H9 (cell line): ENCODE results near the gene INSIG1. TPM values are rescaled to one million over a fixed set of nuclear protein-coding genes. Genes with fewer than 3 reads are reported as not detected.

Source experiments
- DNase-seq: peaks from one replicate; pipeline ENCODE4 v3.0.0-alpha.2; 2017
- H2AFZ ChIP-seq: one replicate; pipeline ENCODE4 v1.6.1; 2013; ENCODE audit warnings: mild to moderate bottlenecking, low read length, control low read depth, moderate library complexity
- H2AK5ac ChIP-seq: 2 replicates; pipeline ENCODE4 v1.6.1; 2013; ENCODE audit warnings: low read length, control low read depth, mixed read lengths; ENCODE audit not compliant: insufficient read length
- H2BK120ac ChIP-seq: one replicate; pipeline ENCODE4 v1.6.1; 2013; ENCODE audit warnings: low read depth, mild to moderate bottlenecking, low read length, control low read depth, inconsistent platforms; ENCODE audit not compliant: poor library complexity, severe bottlenecking
- H2BK12ac ChIP-seq: 2 replicates; pipeline ENCODE4 v1.6.1; 2013; ENCODE audit warnings: low read length, control low read depth, mixed read lengths, low read depth; ENCODE audit not compliant: insufficient read length
- H2BK15ac ChIP-seq: 2 replicates; pipeline ENCODE4 v1.6.1; 2013; ENCODE audit warnings: low read depth, low read length, control low read depth
- H2BK20ac ChIP-seq: one replicate; pipeline ENCODE4 v1.6.1; 2013; ENCODE audit warnings: low read depth, mild to moderate bottlenecking, low read length, control low read depth, inconsistent platforms; ENCODE audit not compliant: poor library complexity, severe bottlenecking
- H2BK5ac ChIP-seq: 2 replicates; pipeline ENCODE4 v1.6.1; 2013; ENCODE audit warnings: low read length, control low read depth, mixed read lengths; ENCODE audit not compliant: insufficient read length
- H3K14ac ChIP-seq: 2 replicates; pipeline ENCODE4 v1.6.1; 2013; ENCODE audit warnings: low read length, control low read depth; ENCODE audit not compliant: insufficient read depth
- H3K18ac ChIP-seq: 2 replicates; pipeline ENCODE4 v1.6.1; 2013; ENCODE audit warnings: low read depth, mild to moderate bottlenecking, mixed read lengths, low read length, control low read depth; ENCODE audit not compliant: insufficient read length
- H3K23ac ChIP-seq: 2 replicates; pipeline ENCODE4 v1.6.1; 2013; ENCODE audit warnings: low read length, control low read depth, mixed read lengths, low read depth; ENCODE audit not compliant: insufficient read length
- H3K23me2 ChIP-seq: 2 replicates; pipeline ENCODE4 v1.6.1; 2013; ENCODE audit warnings: low read depth, mild to moderate bottlenecking, mixed read lengths, low read length, control low read depth; ENCODE audit not compliant: insufficient read length, poor library complexity, severe bottlenecking
- H3K27ac ChIP-seq: 2 replicates; pipeline ENCODE4 v1.5.1; 2013; ENCODE audit warnings: low read length, control low read depth, mixed read lengths, low read depth; ENCODE audit not compliant: insufficient read length
- H3K27me3 ChIP-seq: 2 replicates; pipeline ENCODE4 v1.6.1; 2013; ENCODE audit warnings: low read length, control low read depth, inconsistent platforms; ENCODE audit not compliant: insufficient read depth
- H3K4ac ChIP-seq: 2 replicates; pipeline ENCODE4 v1.6.1; 2013; ENCODE audit warnings: low read depth, mild to moderate bottlenecking, control low read depth, inconsistent platforms, low read length, moderate library complexity
- H3K4me1 ChIP-seq: 2 replicates; pipeline ENCODE4 v1.6.1; 2013; ENCODE audit warnings: low read length, control low read depth, inconsistent platforms; ENCODE audit not compliant: insufficient read depth
- H3K4me2 ChIP-seq: 2 replicates; pipeline ENCODE4 v1.6.1; 2013; ENCODE audit warnings: low read length, control low read depth, mixed read lengths; ENCODE audit not compliant: insufficient read length, insufficient read depth
- H3K56ac ChIP-seq: 2 replicates; pipeline ENCODE4 v1.6.1; 2013; ENCODE audit warnings: low read depth, mild to moderate bottlenecking, mixed read lengths, low read length, control low read depth; ENCODE audit not compliant: insufficient read length
- H3K79me1 ChIP-seq: 2 replicates; pipeline ENCODE4 v1.6.1; 2013; ENCODE audit warnings: low read depth, mild to moderate bottlenecking, moderate library complexity, low read length, control low read depth, inconsistent platforms; ENCODE audit not compliant: insufficient read depth, poor library complexity, severe bottlenecking
- H3K79me2 ChIP-seq: 2 replicates; pipeline ENCODE4 v1.6.1; 2013; ENCODE audit warnings: low read length, control low read depth, inconsistent platforms; ENCODE audit not compliant: insufficient read depth
- H3K9ac ChIP-seq: 2 replicates; pipeline ENCODE4 v1.6.1; 2013; ENCODE audit warnings: low read length, control low read depth, mixed read lengths; ENCODE audit not compliant: insufficient read length; ENCODE audit errors: extremely low read depth
- H3K9me3 ChIP-seq: one replicate; pipeline ENCODE4 v1.6.1; 2013; ENCODE audit warnings: low read depth, low read length, inconsistent platforms; ENCODE audit not compliant: control insufficient read depth
- H3T11ph ChIP-seq: one replicate; pipeline ENCODE4 v1.6.1; 2013; ENCODE audit warnings: mild to moderate bottlenecking, low read length, control low read depth, inconsistent platforms
- H4K20me1 ChIP-seq: one replicate; pipeline ENCODE4 v1.6.1; 2013; ENCODE audit not compliant: control insufficient read depth, insufficient read length, insufficient read depth
- H4K5ac ChIP-seq: 2 replicates; pipeline ENCODE4 v1.6.1; 2013; ENCODE audit warnings: low read depth, mild to moderate bottlenecking, mixed read lengths, low read length, control low read depth; ENCODE audit not compliant: insufficient read length
- H4K8ac ChIP-seq: replicated peaks from 2 replicates; pipeline ENCODE4 v1.6.1; 2013; ENCODE audit warnings: low read length, control low read depth, mixed read lengths, low read depth; ENCODE audit not compliant: insufficient read length
- H4K91ac ChIP-seq: 2 replicates; pipeline ENCODE4 v1.6.1; 2013; ENCODE audit warnings: low read depth, mild to moderate bottlenecking, moderate library complexity, mixed read lengths, low read length, control low read depth; ENCODE audit not compliant: insufficient read length
- H3K27ac Mint-ChIP-seq, 3 experiments: 2 replicates in 2 of 3; 3 replicates in 1 of 3; pipeline ENCODE4 v1.8.0; 2020 to 2021; ENCODE audit warnings: mixed read lengths in 3 of 3, mild to moderate bottlenecking in 1 of 3, moderate library complexity in 1 of 3
- H3K27me3 Mint-ChIP-seq: 2 replicates; pipeline ENCODE4 v1.8.0; 2021; ENCODE audit warnings: low read depth, mild to moderate bottlenecking, moderate library complexity, mixed read lengths
- H3K36me3 Mint-ChIP-seq, 3 experiments: 2 replicates in 2 of 3; 3 replicates in 1 of 3; pipeline ENCODE4 v1.8.0; 2020 to 2021; ENCODE audit warnings: low read depth in 3 of 3, mixed read lengths in 3 of 3; ENCODE audit not compliant: insufficient read depth in 1 of 3
- H3K4me1 Mint-ChIP-seq, 2 experiments: 2 replicates each; pipeline ENCODE4 v1.8.0; 2020; ENCODE audit warnings: mixed read lengths in 2 of 2
- H3K4me3 Mint-ChIP-seq, 2 experiments: 2 replicates in 1 of 2; 3 replicates in 1 of 2; pipeline ENCODE4 v1.8.0; 2020 to 2021; ENCODE audit warnings: mild to moderate bottlenecking in 2 of 2, mixed read lengths in 2 of 2, moderate library complexity in 1 of 2
- H3K9me3 Mint-ChIP-seq, 2 experiments: 2 replicates in 1 of 2; 3 replicates in 1 of 2; pipeline ENCODE4 v1.8.0; 2020; ENCODE audit warnings: mild to moderate bottlenecking in 2 of 2, mixed read lengths in 2 of 2, moderate library complexity in 1 of 2
- WGBS: extraction: QIAGEN DNeasy Blood & Tissue Kit; methylation state at CpG from one replicate; pipeline ENCODE4 v1.1.7; 2013; ENCODE audit warnings: missing lambda C conversion rate, low lambda C conversion rate, mixed read lengths; ENCODE audit not compliant: insufficient read length; ENCODE audit errors: extremely low coverage; 5-methylcytosine and 5-hydroxymethylcytosine counted together
- total RNA-seq: library from RNA; stranded (reverse); gene quantifications from 2 replicates; pipeline ENCODE4 v1.2.1, GENCODE V29; 2021
- TF ChIP-seq, protein P1 (sequence below): fragments of 200-600 bp; sonication (generic); conservative IDR thresholded peaks from 3 replicates; pipeline ENCODE4 v1.8.0; 2021; ENCODE audit warnings: antibody characterized with exemption, mild to moderate bottlenecking

INSIG1 gene
- total RNA-seq, 1 experiment from 2014 or later, result 23.3 TPM

DNA sequence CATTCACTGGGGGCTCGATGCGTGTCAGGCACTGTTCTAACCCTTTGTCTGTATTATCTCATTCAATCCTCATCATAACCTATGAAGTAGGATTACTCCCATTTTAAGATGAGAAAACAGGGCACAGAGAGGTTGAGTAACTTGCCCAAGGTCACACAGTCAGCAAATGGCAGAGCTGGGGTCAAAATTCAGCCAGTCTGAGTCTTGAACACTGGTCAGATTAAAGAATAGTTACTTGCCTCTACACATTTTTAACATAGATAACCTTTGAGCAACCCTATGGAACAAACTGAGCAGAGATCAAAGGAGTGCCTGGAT, 27.2 kb downstream of the INSIG1 start:
- Histone ChIP-seq H3K23me2 (no peaks in the 10 kb centered on the region), H2BK5ac (no peak overlapping the region), H3K4ac (no peak overlapping the region), H2BK15ac (no peak overlapping the region), H3K27ac (no peak overlapping the region), H3K4me1 (no peaks in the 10 kb centered on the region), H4K91ac (no peak overlapping the region), H3K18ac (no peak overlapping the region), H3K4me2 (no peak overlapping the region), H4K5ac (no peak overlapping the region), H2BK120ac (no peak overlapping the region), H2BK20ac (no peak overlapping the region), H3K27me3 (no peaks in the 10 kb centered on the region), H3K14ac (no peak overlapping the region), H4K20me1 (no peaks in the 10 kb centered on the region), H3K79me1 (no peaks in the 10 kb centered on the region), H3K79me2 (no peaks in the 10 kb centered on the region), H4K8ac (no peak overlapping the region), H3T11ph (no peak overlapping the region), H3K9me3 (no peaks in the 10 kb centered on the region), H2AK5ac (no peak overlapping the region), H2AFZ (no peak overlapping the region), H3K56ac (no peak overlapping the region), H3K9ac (no peak overlapping the region), H3K23ac (no peak overlapping the region), H2BK12ac (no peak overlapping the region)
- DNase-seq, result no peak
- Mint-ChIP-seq H3K36me3 (peaks cover 0 to 2% (median 1%) of the 10 kb centered on the region in 3 experiments; a peak in 3 of 7 replicates), H3K9me3 (no peaks in the 10 kb centered on the region; a peak in 2 of 5 replicates), H3K27me3 (peaks cover 34% of the 10 kb centered on the region), H3K4me1 (no peaks in the 10 kb centered on the region), H3K27ac (no peak overlapping the region), H3K4me3 (no peak overlapping the region)
- WGBS, result no CpG with 5 or more reads among the region's 2 CpGs
- TF ChIP-seq, protein P1, sequence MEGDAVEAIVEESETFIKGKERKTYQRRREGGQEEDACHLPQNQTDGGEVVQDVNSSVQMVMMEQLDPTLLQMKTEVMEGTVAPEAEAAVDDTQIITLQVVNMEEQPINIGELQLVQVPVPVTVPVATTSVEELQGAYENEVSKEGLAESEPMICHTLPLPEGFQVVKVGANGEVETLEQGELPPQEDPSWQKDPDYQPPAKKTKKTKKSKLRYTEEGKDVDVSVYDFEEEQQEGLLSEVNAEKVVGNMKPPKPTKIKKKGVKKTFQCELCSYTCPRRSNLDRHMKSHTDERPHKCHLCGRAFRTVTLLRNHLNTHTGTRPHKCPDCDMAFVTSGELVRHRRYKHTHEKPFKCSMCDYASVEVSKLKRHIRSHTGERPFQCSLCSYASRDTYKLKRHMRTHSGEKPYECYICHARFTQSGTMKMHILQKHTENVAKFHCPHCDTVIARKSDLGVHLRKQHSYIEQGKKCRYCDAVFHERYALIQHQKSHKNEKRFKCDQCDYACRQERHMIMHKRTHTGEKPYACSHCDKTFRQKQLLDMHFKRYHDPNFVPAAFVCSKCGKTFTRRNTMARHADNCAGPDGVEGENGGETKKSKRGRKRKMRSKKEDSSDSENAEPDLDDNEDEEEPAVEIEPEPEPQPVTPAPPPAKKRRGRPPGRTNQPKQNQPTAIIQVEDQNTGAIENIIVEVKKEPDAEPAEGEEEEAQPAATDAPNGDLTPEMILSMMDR, result no peak
